Mesodermal cell (in vitro differentiated cells): Measurements from ENCODE around the gene MSANTD2.
"Not testable (repeated sequence)": the region's sequence is repeated elsewhere in the genome, so short reads cannot be mapped to it uniquely, and the experiment has no call there.

ENCODE experiments used
- H3K27ac ChIP-seq: 2 replicates; pipeline ENCODE4 v1.7.0; 2013; ENCODE audit warnings: mild to moderate bottlenecking, low read depth, low read length, moderate library complexity; ENCODE audit not compliant: severe bottlenecking
- H3K36me3 ChIP-seq: 2 replicates; pipeline ENCODE4 v1.7.1; 2013; ENCODE audit warnings: mild to moderate bottlenecking, low read length, moderate library complexity; ENCODE audit not compliant: control insufficient read depth, insufficient read depth
- H3K4me1 ChIP-seq: one replicate; pipeline ENCODE4 v1.7.1; 2013; ENCODE audit warnings: mild to moderate bottlenecking, low read length; ENCODE audit not compliant: insufficient read depth, control insufficient read depth, poor library complexity, severe bottlenecking
- H3K4me3 ChIP-seq: 2 replicates; pipeline ENCODE4 v1.7.0; 2013; ENCODE audit warnings: low read length, control low read depth, mild to moderate bottlenecking; ENCODE audit not compliant: insufficient read depth, poor library complexity, severe bottlenecking; ENCODE audit errors: extremely low read depth
- H3K9me3 ChIP-seq: 2 replicates; pipeline ENCODE4 v1.7.1; 2013; ENCODE audit warnings: mild to moderate bottlenecking, low read length, moderate library complexity; ENCODE audit not compliant: control insufficient read depth
- WGBS, 2 experiments: methylation state at CpG; one replicate each; pipeline ENCODE4 v1.1.5; 2013; ENCODE audit warnings: missing lambda C conversion rate in 2 of 2; ENCODE audit not compliant: insufficient coverage in 2 of 2; 5-methylcytosine and 5-hydroxymethylcytosine counted together

MSANTD2 gene

DNA sequence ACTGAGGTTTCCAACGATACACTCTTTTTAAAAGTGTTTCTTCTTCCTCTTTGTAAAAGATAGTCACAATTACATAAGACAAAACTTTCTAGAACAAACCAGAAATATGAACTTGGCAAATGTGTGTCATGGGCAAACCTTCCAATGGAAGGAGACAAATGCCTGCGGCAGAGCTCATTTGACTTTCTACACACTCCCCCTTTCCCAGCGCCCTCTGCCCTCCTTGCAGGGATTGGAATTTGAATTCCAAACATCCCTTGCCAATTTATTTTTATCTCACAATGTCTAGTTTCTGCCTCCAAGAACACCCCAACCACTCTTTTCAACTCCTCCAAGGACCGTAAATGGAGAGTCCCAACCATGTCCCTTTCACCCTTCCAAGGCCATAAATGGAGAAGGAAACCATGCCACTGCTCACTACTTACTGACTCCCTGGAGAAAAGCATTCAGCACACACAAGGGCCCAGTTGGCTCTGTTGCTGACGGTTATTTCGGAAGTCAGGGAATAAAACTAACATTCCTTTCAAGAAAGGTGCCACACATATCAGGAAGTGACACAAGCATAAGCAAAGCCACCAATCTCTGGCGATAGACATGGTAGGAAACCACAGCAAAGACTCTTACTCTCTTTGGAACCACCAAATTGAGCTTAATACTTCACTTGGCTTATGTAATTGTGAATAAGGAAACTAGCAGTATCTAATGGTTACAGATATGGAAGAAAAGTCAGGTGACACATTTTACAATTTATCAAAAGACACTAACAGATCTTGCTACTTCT lies 23.2 kb downstream of the MSANTD2 start:
- peaks cover 58% of the 10 kb centered on the region for H3K36me3 ChIP-seq
- no peak overlapping the region for H3K4me3 ChIP-seq
- no peaks in the 10 kb centered on the region for H3K9me3 ChIP-seq
- peaks cover 3% of the 10 kb centered on the region for H3K4me1 ChIP-seq
- no peak overlapping the region for H3K27ac ChIP-seq
- 96 to 100% methylated on average over 2 to 5 of the region's 7 CpGs for WGBS, 2 experiments

DNA sequence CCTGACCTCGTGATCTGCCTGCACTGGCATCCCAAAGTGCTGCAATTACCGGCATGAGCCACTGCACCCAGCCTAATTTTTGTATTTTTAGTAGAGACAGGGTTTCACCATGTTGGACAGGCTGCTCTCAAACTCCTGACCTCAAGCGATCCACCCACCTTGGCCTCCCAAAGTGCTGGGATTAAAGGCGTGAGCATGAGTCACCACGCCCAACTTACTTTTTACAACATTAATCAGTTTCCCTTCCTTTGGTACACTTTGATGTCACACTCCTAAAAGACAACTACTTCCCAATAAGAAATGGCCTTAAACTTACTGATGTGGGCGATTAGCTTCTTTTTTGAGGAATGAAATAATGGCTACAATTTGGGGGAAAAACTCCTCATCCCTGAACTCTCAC lies 29.2 kb downstream of the MSANTD2 start:
- not testable (repeated sequence) for H3K4me3 ChIP-seq, H3K9me3 ChIP-seq
- H3K36me3 ChIP-seq = peaks cover 66% of the 10 kb centered on the region
- peaks cover 19% of the 10 kb centered on the region for H3K4me1 ChIP-seq
- peak overlapping the region; percentile 97 for H3K27ac ChIP-seq
- 93 to 95% methylated on average over 2 to 5 of the region's 6 CpGs for WGBS, 2 experiments

DNA sequence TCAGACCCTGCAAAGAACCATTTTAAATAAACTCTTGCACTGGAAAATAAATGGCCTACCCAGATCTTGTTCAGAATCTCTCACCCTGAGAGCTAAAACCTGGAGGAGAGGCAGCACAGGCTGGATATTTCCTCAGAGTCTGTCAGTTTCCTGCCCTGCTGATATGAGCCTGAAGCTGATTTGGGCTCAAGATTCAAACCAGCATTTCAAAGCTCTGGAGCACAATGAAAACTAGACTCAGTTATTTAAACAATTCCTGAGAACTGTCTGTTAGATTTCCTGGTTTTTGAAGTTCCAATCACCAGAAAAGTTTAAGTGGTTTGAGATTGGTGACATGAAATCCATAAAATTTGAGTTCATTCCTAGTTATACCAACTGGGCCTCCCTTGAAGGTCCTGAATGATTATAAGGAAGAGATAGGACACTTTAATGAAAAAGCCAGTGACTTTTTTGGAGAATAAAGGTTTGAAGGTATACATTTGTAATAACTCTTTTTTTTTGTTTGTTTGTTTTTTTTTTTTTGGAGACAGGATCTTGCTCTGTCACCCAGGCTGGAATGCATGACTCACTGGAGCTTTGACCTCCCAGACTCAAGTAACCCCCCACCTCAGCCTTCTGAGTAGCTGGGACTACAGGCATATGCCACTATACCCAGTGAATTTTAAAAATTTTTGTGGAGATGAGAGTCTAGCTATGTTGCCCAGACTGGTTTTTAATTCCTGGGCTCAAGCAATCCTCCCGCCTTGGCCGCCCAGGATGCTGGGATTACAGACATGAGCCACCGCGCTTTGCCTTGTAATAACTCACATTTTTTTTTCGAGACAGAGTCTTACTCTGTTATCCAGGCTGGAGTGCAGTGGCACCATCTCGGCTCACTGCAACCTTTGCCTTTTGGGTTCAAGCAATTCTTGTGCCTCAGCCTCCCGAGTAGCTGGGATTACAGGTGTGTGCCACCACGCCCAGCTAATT lies 30.1 kb downstream of the MSANTD2 start:
- 91 to 97% methylated on average over 8 of the region's 8 CpGs for WGBS, 2 experiments
- H3K27ac ChIP-seq = peak overlapping the region; percentile 97
- H3K4me1 ChIP-seq = peaks cover 19% of the 10 kb centered on the region
- peaks cover 66% of the 10 kb centered on the region for H3K36me3 ChIP-seq
- no peak overlapping the region for H3K4me3 ChIP-seq
- H3K9me3 ChIP-seq = no peaks in the 10 kb centered on the region

DNA sequence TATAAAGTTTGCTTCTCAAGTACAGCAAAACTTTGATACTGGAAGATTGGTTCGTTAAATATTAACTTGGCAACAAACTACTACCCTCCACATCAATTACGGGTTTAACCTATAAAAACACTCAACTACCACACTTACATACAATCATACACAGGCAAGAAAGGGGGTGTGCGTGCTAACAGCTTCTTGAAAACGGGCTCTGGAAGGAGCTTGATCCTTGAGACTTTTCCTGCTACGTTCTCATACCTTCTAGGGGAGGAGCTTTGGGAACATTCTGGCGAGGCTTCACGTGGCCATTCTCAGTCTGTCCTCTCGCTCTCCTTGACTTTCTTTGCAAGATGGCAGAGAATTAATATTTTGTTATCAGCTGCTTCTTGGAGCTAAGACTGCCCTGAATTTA lies 31.3 kb downstream of the MSANTD2 start:
- Histone ChIP-seq H3K9me3 (no peaks in the 10 kb centered on the region), H3K4me1 (peaks cover 19% of the 10 kb centered on the region), H3K4me3 (no peak overlapping the region), H3K27ac (peak overlapping the region; percentile 97), H3K36me3 (peaks cover 67% of the 10 kb centered on the region)
- WGBS, 2 experiments = 91 to 96% methylated on average over 7 of the region's 8 CpGs

GRCh38 chr11:124766156-124766555 lies 34.0 kb downstream of the MSANTD2 start:
- H3K4me1 ChIP-seq = peaks cover 26% of the 10 kb centered on the region
- WGBS, 2 experiments = no CpG with 5 or more reads among the region's 2 CpGs
- H3K9me3 ChIP-seq = no peaks in the 10 kb centered on the region
- H3K36me3 ChIP-seq = peaks cover 47% of the 10 kb centered on the region
- H3K4me3 ChIP-seq = no peak overlapping the region
- no peak overlapping the region for H3K27ac ChIP-seq

DNA sequence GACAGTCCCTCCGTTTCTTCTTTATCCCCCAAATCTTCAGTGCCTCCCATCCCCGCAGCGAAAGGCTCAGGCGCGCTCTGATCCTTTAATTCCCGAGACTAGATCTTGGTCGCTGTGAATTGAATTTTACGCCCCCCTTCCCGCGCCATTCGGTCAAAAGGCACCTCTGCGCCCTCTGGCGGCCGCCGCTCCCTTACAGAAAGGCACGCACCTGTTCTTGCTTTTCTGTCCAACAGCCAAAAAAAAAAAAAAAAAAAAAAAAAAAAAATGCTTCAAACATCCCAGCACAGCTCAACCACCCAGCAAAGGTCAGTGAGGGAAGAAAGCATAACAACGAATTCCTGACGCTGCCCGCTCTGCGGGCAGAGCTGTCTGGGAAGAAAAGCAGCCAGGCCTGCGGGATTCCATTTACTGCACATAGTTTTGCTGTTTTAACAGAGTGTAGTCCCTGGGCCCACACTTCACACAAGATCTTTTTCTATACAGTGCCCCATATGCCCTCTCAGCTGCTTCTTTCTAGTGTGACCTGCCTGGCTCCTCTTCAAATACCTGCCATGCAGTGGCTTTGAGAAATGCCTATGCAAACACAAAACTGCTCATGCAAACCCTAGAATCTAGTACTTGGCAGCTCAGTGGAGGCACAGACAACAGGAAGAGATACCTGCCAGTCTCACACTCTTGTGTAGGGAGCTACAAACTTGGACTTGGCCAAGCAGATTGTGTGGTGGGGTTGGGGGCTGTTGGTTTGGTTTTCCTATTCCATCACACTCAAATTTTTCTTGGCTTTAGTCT lies 36.9 kb downstream of the MSANTD2 start:
- Histone ChIP-seq H3K4me3 (peak overlapping the region; percentile 54), H3K36me3 (peaks cover 41% of the 10 kb centered on the region), H3K9me3 (no peaks in the 10 kb centered on the region), H3K27ac (no peak overlapping the region), H3K4me1 (peaks cover 28% of the 10 kb centered on the region)
- WGBS, 2 experiments = 9 to 16% methylated on average over 11 to 17 of the region's 21 CpGs

- WGBS, 2 experiments = 2 to 3% methylated on average over 35 to 41 of the region's 45 CpGs
- H3K4me3 ChIP-seq = peak overlapping the region; percentile 54
- H3K27ac ChIP-seq = no peak overlapping the region
- H3K36me3 ChIP-seq = peaks cover 37% of the 10 kb centered on the region
- H3K4me1 ChIP-seq = peaks cover 29% of the 10 kb centered on the region
- H3K9me3 ChIP-seq = no peaks in the 10 kb centered on the region
These were observed 37.5 kb downstream of the MSANTD2 start for GRCh38 chr11:124762624-124763155.

DNA sequence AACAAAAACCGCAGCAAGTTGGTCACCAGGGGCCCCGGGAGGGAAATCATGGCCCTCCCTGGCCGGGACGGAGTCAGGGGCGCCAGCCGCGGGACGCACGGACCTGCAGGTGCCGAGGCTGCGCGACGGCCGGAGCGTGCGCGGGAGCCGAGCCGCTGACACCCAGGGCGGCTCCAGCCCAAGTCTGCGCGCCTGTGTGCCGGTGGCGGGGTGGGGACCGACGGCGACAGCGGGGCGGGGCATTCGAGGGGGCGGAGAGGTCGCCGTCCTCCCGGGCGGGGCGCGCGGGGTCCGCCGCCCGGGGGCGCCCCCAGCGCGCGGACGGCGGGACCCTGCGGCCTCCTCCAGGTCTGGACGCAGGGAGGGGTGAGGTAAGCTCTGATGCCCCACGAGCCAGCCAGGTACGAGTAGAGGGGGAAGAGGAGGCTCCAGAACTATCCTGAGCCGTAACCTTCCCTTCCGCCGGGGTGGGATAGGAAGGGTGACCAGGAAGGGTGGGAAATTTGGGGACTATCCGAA lies 38.0 kb downstream of the MSANTD2 start, which contains the start of gene ESAM:
TSS of gene ESAM (minus strand) at position 186 of the 519 bp plus-strand sequence. CDS start at position 50, 136 bp downstream.
- H3K27ac ChIP-seq = peak within 1 kb of the TSS; percentile 45
- H3K4me1 ChIP-seq = peaks cover 29% of the 10 kb centered on the region
- WGBS, 2 experiments = 0 to 1% methylated on average over 35 to 47 of the region's 55 CpGs
- H3K36me3 ChIP-seq = peaks cover 32% of the 10 kb centered on the region
- H3K9me3 ChIP-seq = no peaks in the 10 kb centered on the region
- H3K4me3 ChIP-seq = peak within 1 kb of the TSS; percentile 54

DNA sequence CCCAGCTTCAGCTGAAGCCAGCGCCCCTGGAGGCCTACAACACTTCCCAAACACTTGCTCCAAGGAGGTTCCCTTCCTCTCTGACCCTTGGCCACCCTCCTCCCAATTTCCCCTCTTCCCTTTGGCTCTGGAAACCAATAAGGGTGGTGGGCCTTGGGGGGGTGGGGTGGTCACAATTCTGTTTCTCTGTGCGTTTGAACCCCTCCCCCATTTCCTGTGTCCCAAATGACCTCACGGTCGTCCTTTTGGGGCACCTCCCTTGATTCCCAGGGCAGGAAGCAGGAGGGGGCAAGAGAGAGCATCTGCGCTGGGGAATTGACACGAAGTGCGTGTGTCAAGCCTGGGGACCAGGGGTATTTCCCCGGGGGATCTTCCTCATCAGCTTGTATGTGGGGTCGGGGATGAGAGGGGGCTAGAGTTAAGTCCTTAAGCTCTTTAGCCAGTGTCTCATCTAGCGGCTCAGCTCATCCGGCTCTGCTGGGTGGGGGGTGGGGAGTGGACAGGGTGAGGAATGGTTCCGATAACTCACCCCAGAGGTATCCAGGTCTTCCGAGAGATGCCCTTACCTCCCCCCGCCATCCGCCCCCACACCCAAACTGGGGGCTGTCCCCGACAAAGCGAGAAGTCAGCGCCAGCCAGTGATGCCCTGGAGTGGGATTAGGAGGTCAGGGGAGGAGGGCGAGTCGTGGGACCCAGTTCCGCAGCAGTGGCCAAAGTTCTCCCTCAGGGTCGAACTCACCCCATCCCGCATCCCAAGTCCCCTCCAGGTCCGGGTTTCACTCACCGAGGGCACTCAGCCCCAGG lies 38.7 kb downstream of the MSANTD2 start:
- peak overlapping the region; percentile 54 for H3K4me3 ChIP-seq
- WGBS, 2 experiments = 2 to 12% methylated on average over 11 to 12 of the region's 25 CpGs

More for the DNA sequence above, 38.7 kb downstream of the MSANTD2 start:
- Histone ChIP-seq H3K27ac (peak overlapping the region; percentile 45), H3K9me3 (no peaks in the 10 kb centered on the region), H3K4me1 (peaks cover 32% of the 10 kb centered on the region), H3K36me3 (peaks cover 31% of the 10 kb centered on the region)
